Activated CD8-positive, alpha-beta T cell treated with anti-CD3 and anti-CD28 coated beads, Interleukin-2, amount 10 ng/mL, durations not matched to agents 7 days and 5 days (primary cell): ENCODE measurements around the gene MRPL36. TPM values are rescaled to one million over a fixed set of nuclear protein-coding genes. Genes with fewer than 3 reads are reported as not detected.
"Not testable (repeated sequence)": the region's sequence is repeated elsewhere in the genome, so short reads cannot be mapped to it uniquely, and the experiment has no call there.

Source experiments
- ATAC-seq: fragments of 150-1000 bp; cut with Tn5 transposase; one replicate; pipeline ENCODE4 v1.10.0; 2021; ENCODE audit warnings: moderate library complexity
- CTCF ChIA-PET: fragments of 350-600 bp; sonication (Branson Sonifier 250); formaldehyde crosslinking; loops from one replicate; lab custom pipeline; 2021; ENCODE audit warnings: antibody characterized with exemption; lab: Charles Lee
- POLR2A ChIA-PET: fragments of 350-600 bp; sonication (Branson Sonifier 250); formaldehyde crosslinking; loops from one replicate; lab custom pipeline; 2021; ENCODE audit warnings: antibody characterized with exemption; lab: Charles Lee
- DNase-seq: peaks from one replicate; pipeline ENCODE4 v3.0.0-alpha.2; 2020
- H3K27ac Mint-ChIP-seq: one replicate; pipeline ENCODE4 v1.8.0; 2021; ENCODE audit warnings: mild to moderate bottlenecking, mixed read lengths
- H3K27me3 Mint-ChIP-seq: one replicate; pipeline ENCODE4 v1.8.0; 2021; ENCODE audit warnings: low read depth, mixed read lengths
- H3K36me3 Mint-ChIP-seq: one replicate; pipeline ENCODE4 v1.8.0; 2021; ENCODE audit warnings: low read depth, mixed read lengths
- H3K4me1 Mint-ChIP-seq: one replicate; pipeline ENCODE4 v1.8.0; 2021; ENCODE audit warnings: low read depth, mixed read lengths
- H3K4me3 Mint-ChIP-seq: one replicate; pipeline ENCODE4 v1.8.0; 2021; ENCODE audit warnings: mild to moderate bottlenecking, mixed read lengths
- H3K9me3 Mint-ChIP-seq: one replicate; pipeline ENCODE4 v1.8.0; 2022; ENCODE audit warnings: mixed read lengths; ENCODE audit not compliant: insufficient read depth
- total RNA-seq, 2 experiments: library from RNA; stranded (reverse); gene quantifications; one replicate each; pipeline ENCODE4 v1.2.3, GENCODE V29; 2021

MRPL36 gene
- total RNA-seq, 2 experiments from 2014 or later: 57.9 to 60.4 TPM

DNA sequence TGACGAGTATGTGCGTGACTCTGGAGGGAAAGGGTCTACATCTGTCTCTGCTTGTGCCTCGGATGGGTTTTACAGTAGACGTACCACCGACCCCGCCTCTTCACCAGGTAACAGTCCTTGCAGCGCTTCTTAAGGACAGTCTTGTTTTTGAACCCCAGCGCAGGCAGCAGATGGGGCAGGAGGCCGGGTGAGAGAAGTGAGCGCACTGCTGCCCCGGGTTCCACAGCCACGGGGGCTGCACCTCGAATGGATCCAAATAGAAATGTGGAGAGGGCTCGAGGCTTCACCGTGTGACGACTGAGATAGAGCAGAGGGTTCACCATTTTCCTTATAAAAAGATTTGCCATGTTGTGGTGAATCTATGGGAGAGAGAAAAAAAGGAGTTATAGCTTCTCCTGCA, 1.0 kb downstream of the MRPL36 start:
- H3K4me1 Mint-ChIP-seq: peaks cover 53% of the 10 kb centered on the region
- CTCF ChIA-PET: interaction anchor here (1.2 to 1.3 kb wide), 2 partner anchors 35 to 62 kb away, joined by 4 to 5 read pairs; no protein-coding TSS in a partner anchor

GRCh38 chr5:1797855-1798254, 1.8 kb downstream of the MRPL36 start:
- ATAC-seq (no peak), DNase-seq (no peak)
- Mint-ChIP-seq H3K27ac (no peak overlapping the region), H3K36me3 (peaks cover 38% of the 10 kb centered on the region), H3K4me1 (peaks cover 54% of the 10 kb centered on the region), H3K4me3 (peak overlapping the region; percentile 98), H3K9me3 (no peaks in the 10 kb centered on the region), H3K27me3 (no peaks in the 10 kb centered on the region)
- ChIA-PET POLR2A (no interaction called here), CTCF (no interaction called here)

More for the DNA sequence above, 1.0 kb downstream of the MRPL36 start:
- Mint-ChIP-seq H3K36me3 (peaks cover 43% of the 10 kb centered on the region), H3K4me3 (peak overlapping the region; percentile 98), H3K27ac (peak overlapping the region; percentile 82)
- POLR2A ChIA-PET: interaction anchor here (0.7 kb wide), 1 partner anchor 8 kb away, joined by 3 read pairs; no protein-coding TSS in a partner anchor
- DNase-seq, H3K27me3 Mint-ChIP-seq, ATAC-seq, H3K9me3 Mint-ChIP-seq: not testable (repeated sequence)

DNA sequence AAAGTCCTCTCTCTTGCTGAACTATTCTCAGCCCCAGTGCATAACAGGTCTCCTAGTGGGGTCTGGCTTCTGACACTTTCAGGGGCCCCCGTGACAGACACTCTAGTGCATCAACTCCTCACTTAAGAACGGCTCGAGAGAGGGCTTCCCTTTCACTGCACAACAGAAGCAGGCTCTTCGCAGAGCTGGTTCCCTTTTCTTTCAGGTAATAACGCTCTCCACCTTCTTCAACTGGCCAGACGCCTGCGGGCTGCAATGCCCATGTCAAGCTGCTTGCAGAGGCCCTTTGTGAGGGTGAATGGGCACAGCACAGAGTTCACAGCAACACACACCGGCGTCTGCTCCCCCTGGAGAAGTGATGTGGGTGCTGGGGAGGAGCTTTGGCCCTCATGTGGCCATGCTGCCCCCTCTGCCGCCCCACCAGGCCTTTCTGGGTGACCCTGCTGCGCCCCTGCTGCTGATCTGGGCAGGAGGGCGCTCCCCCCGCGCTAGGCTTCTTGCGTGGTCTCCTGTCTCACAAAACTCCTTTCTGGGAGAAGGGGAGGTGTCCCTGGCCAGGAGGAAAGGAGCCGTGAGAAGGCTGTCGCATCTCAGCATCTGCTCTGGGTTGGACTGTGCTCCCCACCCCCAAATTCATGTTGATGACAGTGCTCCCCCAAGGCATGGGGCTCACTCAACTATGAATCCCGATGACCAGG, 2.4 kb downstream of the MRPL36 start:
- H3K36me3 Mint-ChIP-seq: peaks cover 36% of the 10 kb centered on the region
- no peaks in the 10 kb centered on the region for H3K9me3 Mint-ChIP-seq
- DNase-seq: no peak
- POLR2A ChIA-PET: no interaction called here
- H3K4me3 Mint-ChIP-seq: no peak overlapping the region
- ATAC-seq: no peak
- CTCF ChIA-PET: no interaction called here
- peaks cover 55% of the 10 kb centered on the region for H3K4me1 Mint-ChIP-seq
- no peaks in the 10 kb centered on the region for H3K27me3 Mint-ChIP-seq
- no peak overlapping the region for H3K27ac Mint-ChIP-seq

- Mint-ChIP-seq H3K27ac (no peak overlapping the region), H3K4me1 (peaks cover 57% of the 10 kb centered on the region), H3K27me3 (no peaks in the 10 kb centered on the region), H3K4me3 (no peak overlapping the region), H3K36me3 (peaks cover 36% of the 10 kb centered on the region), H3K9me3 (no peaks in the 10 kb centered on the region)
- DNase-seq (no peak), ATAC-seq (no peak)
- POLR2A ChIA-PET: no interaction called here
- CTCF ChIA-PET: no interaction called here
Measured at GRCh38 chr5:1796371-1797102, 3.1 kb downstream of the MRPL36 start.

- ChIA-PET POLR2A (no interaction called here), CTCF (no interaction called here)
- Mint-ChIP-seq H3K9me3 (no peaks in the 10 kb centered on the region), H3K4me3 (no peak overlapping the region), H3K27me3 (no peaks in the 10 kb centered on the region), H3K27ac (no peak overlapping the region), H3K36me3 (peaks cover 36% of the 10 kb centered on the region), H3K4me1 (peaks cover 62% of the 10 kb centered on the region)
- no peak for DNase-seq
- no peak for ATAC-seq
Measured at GRCh38 chr5:1795931-1796330, 3.7 kb downstream of the MRPL36 start.

GRCh38 chr5:1795506-1795905, 4.1 kb downstream of the MRPL36 start:
- ChIA-PET CTCF (no interaction called here), POLR2A (no interaction called here)
- Mint-ChIP-seq H3K36me3 (peaks cover 36% of the 10 kb centered on the region), H3K27ac (peak overlapping the region; percentile 2), H3K4me1 (peaks cover 65% of the 10 kb centered on the region), H3K4me3 (no peak overlapping the region), H3K27me3 (no peaks in the 10 kb centered on the region), H3K9me3 (no peaks in the 10 kb centered on the region)
- ATAC-seq (no peak), DNase-seq (no peak)

- no peak for DNase-seq
- ChIA-PET CTCF (no interaction called here), POLR2A (no interaction called here)
- H3K4me3 Mint-ChIP-seq: no peak overlapping the region
- peaks cover 36% of the 10 kb centered on the region for H3K36me3 Mint-ChIP-seq
- no peaks in the 10 kb centered on the region for H3K9me3 Mint-ChIP-seq
- no peaks in the 10 kb centered on the region for H3K27me3 Mint-ChIP-seq
- peaks cover 71% of the 10 kb centered on the region for H3K4me1 Mint-ChIP-seq
- no peak for ATAC-seq
- H3K27ac Mint-ChIP-seq: peak overlapping the region; percentile 2
Measured at GRCh38 chr5:1794901-1795290, 4.7 kb downstream of the MRPL36 start.

GRCh38 chr5:1793966-1794900, 5.4 kb downstream of the MRPL36 start:
- Mint-ChIP-seq H3K4me1 (peaks cover 78% of the 10 kb centered on the region), H3K9me3 (no peaks in the 10 kb centered on the region), H3K36me3 (peaks cover 34% of the 10 kb centered on the region), H3K27me3 (no peaks in the 10 kb centered on the region), H3K4me3 (peak overlapping the region; percentile 74), H3K27ac (peak overlapping the region; percentile 92)
- DNase-seq: peak; percentile 39
- POLR2A ChIA-PET: interaction anchor here (1.1 to 1.7 kb wide), 2 partner anchors 11 to 22 kb away, joined by 3 to 10 read pairs; no protein-coding TSS in a partner anchor
- ATAC-seq: no peak
- CTCF ChIA-PET: no interaction called here

GRCh38 chr5:1793301-1793740, 6.3 kb downstream of the MRPL36 start:
- H3K4me1 Mint-ChIP-seq: peaks cover 82% of the 10 kb centered on the region
- H3K27ac Mint-ChIP-seq: peak overlapping the region; percentile 92
- no peaks in the 10 kb centered on the region for H3K27me3 Mint-ChIP-seq
- peaks cover 26% of the 10 kb centered on the region for H3K36me3 Mint-ChIP-seq
- H3K9me3 Mint-ChIP-seq: no peaks in the 10 kb centered on the region
- CTCF ChIA-PET: interaction anchor here (1.1 to 1.6 kb wide), 3 partner anchors 9 to 29 kb away, joined by 4 to 21 read pairs (median 6); partner anchors contain the start of gene NDUFS6
- DNase-seq (peak; percentile 44), ATAC-seq (peak; percentile 14)
- H3K4me3 Mint-ChIP-seq: peak overlapping the region; percentile 74
- POLR2A ChIA-PET: interaction anchor here (1.0 to 1.7 kb wide), 5 partner anchors 8 to 21 kb away, joined by 3 to 11 read pairs (median 4); partner anchors contain the start of gene NDUFS6

DNA sequence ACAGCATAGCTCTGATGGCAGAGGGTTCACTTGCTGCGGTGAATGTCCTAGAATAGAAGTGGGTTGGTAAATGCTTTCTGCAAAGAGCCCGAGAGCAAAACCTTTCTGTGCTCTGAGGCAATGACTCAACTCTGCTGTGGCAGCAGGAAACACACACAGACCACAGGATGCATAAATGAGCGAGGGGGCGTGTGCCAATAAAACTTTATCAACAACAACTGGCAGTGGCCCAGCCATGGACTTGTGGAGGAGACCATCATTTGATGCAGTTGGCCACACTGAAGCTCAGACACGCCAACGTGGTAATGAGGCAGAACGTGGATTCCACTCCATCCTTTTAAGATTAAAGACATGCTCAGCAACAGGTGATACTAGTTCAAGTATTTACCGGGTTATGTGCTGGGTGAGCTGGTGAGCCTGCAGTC, 6.8 kb downstream of the MRPL36 start:
- peak; percentile 91 for DNase-seq
- ATAC-seq: peak; percentile 95
- ChIA-PET POLR2A (interaction anchor here (1.0 to 1.7 kb wide), 5 partner anchors 8 to 20 kb away, joined by 3 to 11 read pairs (median 4); partner anchors contain the start of gene NDUFS6), CTCF (interaction anchor here (1.1 to 1.6 kb wide), 3 partner anchors 9 to 29 kb away, joined by 4 to 21 read pairs (median 6); partner anchors contain the start of gene NDUFS6)
- Mint-ChIP-seq H3K27me3 (no peaks in the 10 kb centered on the region), H3K9me3 (no peaks in the 10 kb centered on the region), H3K36me3 (peaks cover 22% of the 10 kb centered on the region), H3K4me1 (peaks cover 82% of the 10 kb centered on the region), H3K4me3 (peak overlapping the region; percentile 74), H3K27ac (peak overlapping the region; percentile 92)

- ATAC-seq (no peak), DNase-seq (no peak)
- ChIA-PET CTCF (no interaction called here), POLR2A (no interaction called here)
- H3K9me3 Mint-ChIP-seq: no peaks in the 10 kb centered on the region
- H3K27ac Mint-ChIP-seq: peak overlapping the region; percentile 57
- H3K36me3 Mint-ChIP-seq: peaks cover 11% of the 10 kb centered on the region
- no peaks in the 10 kb centered on the region for H3K27me3 Mint-ChIP-seq
- H3K4me3 Mint-ChIP-seq: no peak overlapping the region
- peaks cover 73% of the 10 kb centered on the region for H3K4me1 Mint-ChIP-seq
Measured at GRCh38 chr5:1791176-1791575, 8.5 kb downstream of the MRPL36 start.
